Smooth muscle cell (in vitro differentiated cells): ENCODE data around the gene PGAP3. TPM values are rescaled to one million over a fixed set of nuclear protein-coding genes. Genes with fewer than 3 reads are reported as not detected.

Source experiments
- DNase-seq: peaks from one replicate; lab custom pipeline; 2025; ENCODE audit not compliant: unreplicated experiment; lab: John Stamatoyannopoulos, UW
- H2AFZ ChIP-seq: fragments of 200-600 bp; sonication (generic); 2 replicates; pipeline ENCODE4 v1.6.0; 2016; ENCODE audit warnings: antibody characterized with exemption, low read depth, mild to moderate bottlenecking
- H3F3A ChIP-seq: fragments of 200-600 bp; sonication (generic); 2 replicates; pipeline ENCODE4 v1.6.0; 2017; ENCODE audit warnings: antibody characterized with exemption, low read depth
- H3K27ac ChIP-seq: fragments of 200-600 bp; sonication (generic); 2 replicates; pipeline ENCODE4 v1.5.1; 2016; ENCODE audit warnings: low read depth, mild to moderate bottlenecking
- H3K27me3 ChIP-seq: fragments of 200-600 bp; sonication (generic); 2 replicates; pipeline ENCODE4 v1.6.1; 2016; ENCODE audit warnings: low read depth, mild to moderate bottlenecking
- H3K36me3 ChIP-seq: fragments of 200-600 bp; sonication (generic); 2 replicates; pipeline ENCODE4 v1.5.1; 2016; ENCODE audit warnings: low read depth
- H3K4me1 ChIP-seq: fragments of 200-600 bp; sonication (generic); 2 replicates; pipeline ENCODE4 v1.5.1; 2016; ENCODE audit warnings: low read depth
- H3K4me2 ChIP-seq: fragments of 200-600 bp; sonication (generic); 2 replicates; pipeline ENCODE4 v1.6.0; 2016; ENCODE audit warnings: mild to moderate bottlenecking
- H3K4me3 ChIP-seq: fragments of 200-600 bp; sonication (generic); 2 replicates; pipeline ENCODE4 v1.5.1; 2016; ENCODE audit warnings: mild to moderate bottlenecking
- H3K79me2 ChIP-seq: fragments of 200-600 bp; sonication (generic); 2 replicates; pipeline ENCODE4 v1.6.0; 2016; ENCODE audit warnings: low read depth, mild to moderate bottlenecking
- H3K9ac ChIP-seq: fragments of 200-600 bp; sonication (generic); 2 replicates; pipeline ENCODE4 v1.6.0; 2016; ENCODE audit warnings: low read depth
- H3K9me3 ChIP-seq: fragments of 200-600 bp; sonication (generic); replicated peaks from 2 replicates; pipeline ENCODE4 v1.5.1; 2016; ENCODE audit warnings: low read depth
- H4K20me1 ChIP-seq: fragments of 200-600 bp; sonication (generic); 2 replicates; pipeline ENCODE4 v1.6.0; 2016; ENCODE audit warnings: low read depth
- WGBS: methylation state at CpG from one replicate; pipeline ENCODE4 v1.1.7; 2016; ENCODE audit warnings: low lambda C conversion rate; 5-methylcytosine and 5-hydroxymethylcytosine counted together
- polyA plus RNA-seq: library from polyadenylated mRNA; unstranded; fragments of >200 nt; fragmentation: Nextera tagmentation; extraction: Ambion mirVana; gene quantifications from 2 replicates; pipeline ENCODE4 v1.2.1, GENCODE V29; 2016
- total RNA-seq: library from RNA; depleted of rRNA; stranded (reverse); fragments of >200 nt; gene quantifications from 2 replicates; pipeline ENCODE4 v1.2.3, GENCODE V29; 2014
- TF ChIP-seq, protein P1 (sequence below): fragments of 200-600 bp; sonication (generic); IDR thresholded peaks from 2 replicates; pipeline ENCODE4 v1.5.1; 2017; ENCODE audit warnings: borderline replicate concordance, mild to moderate bottlenecking, antibody characterized with exemption; ENCODE audit not compliant: insufficient read depth, poor library complexity, severe bottlenecking

Gene PGAP3
- total and polyA plus RNA-seq, 2 experiments from 2014 or later = 19.1 to 19.4 TPM

DNA sequence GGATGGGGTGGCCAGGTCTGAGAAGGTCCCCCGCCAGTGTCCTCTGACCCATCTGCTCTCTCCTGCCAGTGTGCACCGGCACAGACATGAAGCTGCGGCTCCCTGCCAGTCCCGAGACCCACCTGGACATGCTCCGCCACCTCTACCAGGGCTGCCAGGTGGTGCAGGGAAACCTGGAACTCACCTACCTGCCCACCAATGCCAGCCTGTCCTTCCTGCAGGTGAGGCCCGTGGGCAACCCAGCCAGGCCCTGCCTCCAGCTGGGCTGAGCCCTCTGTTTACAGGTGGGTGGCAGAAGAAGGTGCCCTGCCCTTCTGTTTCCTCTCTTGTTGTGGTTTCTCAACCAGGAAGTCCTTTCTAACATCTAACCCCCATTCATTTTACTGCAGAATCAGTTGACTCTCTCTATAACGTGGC is 19.1 kb upstream of the PGAP3 start:
- 95% methylated on average over 7 of the region's 7 CpGs for WGBS
- TF ChIP-seq, protein P1, sequence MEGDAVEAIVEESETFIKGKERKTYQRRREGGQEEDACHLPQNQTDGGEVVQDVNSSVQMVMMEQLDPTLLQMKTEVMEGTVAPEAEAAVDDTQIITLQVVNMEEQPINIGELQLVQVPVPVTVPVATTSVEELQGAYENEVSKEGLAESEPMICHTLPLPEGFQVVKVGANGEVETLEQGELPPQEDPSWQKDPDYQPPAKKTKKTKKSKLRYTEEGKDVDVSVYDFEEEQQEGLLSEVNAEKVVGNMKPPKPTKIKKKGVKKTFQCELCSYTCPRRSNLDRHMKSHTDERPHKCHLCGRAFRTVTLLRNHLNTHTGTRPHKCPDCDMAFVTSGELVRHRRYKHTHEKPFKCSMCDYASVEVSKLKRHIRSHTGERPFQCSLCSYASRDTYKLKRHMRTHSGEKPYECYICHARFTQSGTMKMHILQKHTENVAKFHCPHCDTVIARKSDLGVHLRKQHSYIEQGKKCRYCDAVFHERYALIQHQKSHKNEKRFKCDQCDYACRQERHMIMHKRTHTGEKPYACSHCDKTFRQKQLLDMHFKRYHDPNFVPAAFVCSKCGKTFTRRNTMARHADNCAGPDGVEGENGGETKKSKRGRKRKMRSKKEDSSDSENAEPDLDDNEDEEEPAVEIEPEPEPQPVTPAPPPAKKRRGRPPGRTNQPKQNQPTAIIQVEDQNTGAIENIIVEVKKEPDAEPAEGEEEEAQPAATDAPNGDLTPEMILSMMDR = no peak
- Histone ChIP-seq H3K9ac (no peak overlapping the region), H3K4me1 (peaks cover 19% of the 10 kb centered on the region), H4K20me1 (peaks cover 52% of the 10 kb centered on the region), H3K79me2 (peaks cover 18% of the 10 kb centered on the region), H3K9me3 (no peaks in the 10 kb centered on the region), H2AFZ (no peak overlapping the region), H3F3A (no peaks in the 10 kb centered on the region), H3K4me2 (no peak overlapping the region), H3K36me3 (no peaks in the 10 kb centered on the region), H3K27ac (no peak overlapping the region), H3K4me3 (no peak overlapping the region), H3K27me3 (no peaks in the 10 kb centered on the region)
- DNase-seq = no peak

DNA sequence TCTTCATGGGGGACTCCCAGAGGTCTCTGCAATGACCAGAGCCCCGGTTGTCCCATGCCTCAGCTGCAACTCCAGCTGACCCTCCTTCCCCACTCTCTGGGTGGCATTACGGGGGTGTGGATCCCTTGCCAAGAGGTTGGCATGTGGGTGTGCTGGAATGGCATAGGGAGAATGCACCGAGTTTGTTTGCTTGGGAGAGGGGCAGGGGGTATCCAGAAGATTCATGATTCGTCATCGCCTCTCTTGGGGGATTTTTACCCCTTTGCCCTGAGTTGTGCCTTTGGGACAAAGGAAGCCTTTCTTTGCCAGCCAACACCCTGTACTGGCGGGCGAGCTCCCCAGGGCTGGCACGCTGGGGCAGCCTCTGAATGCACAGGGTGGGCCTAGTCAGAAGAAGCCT is 18.5 kb upstream of the PGAP3 start:
- H3K27ac ChIP-seq = no peak overlapping the region
- H2AFZ ChIP-seq = no peak overlapping the region
- H3F3A ChIP-seq = no peaks in the 10 kb centered on the region
- WGBS = 94% methylated on average over 8 of the region's 8 CpGs
- H3K27me3 ChIP-seq = no peaks in the 10 kb centered on the region
- no peaks in the 10 kb centered on the region for H3K36me3 ChIP-seq
- H3K9ac ChIP-seq = no peak overlapping the region
- peaks cover 22% of the 10 kb centered on the region for H3K79me2 ChIP-seq
- no peak overlapping the region for H3K4me2 ChIP-seq
- peaks cover 57% of the 10 kb centered on the region for H4K20me1 ChIP-seq
- no peak overlapping the region for H3K4me3 ChIP-seq
- peaks cover 21% of the 10 kb centered on the region for H3K4me1 ChIP-seq
- DNase-seq = no peak
- TF ChIP-seq, protein P1 = no peak
- no peaks in the 10 kb centered on the region for H3K9me3 ChIP-seq

DNA sequence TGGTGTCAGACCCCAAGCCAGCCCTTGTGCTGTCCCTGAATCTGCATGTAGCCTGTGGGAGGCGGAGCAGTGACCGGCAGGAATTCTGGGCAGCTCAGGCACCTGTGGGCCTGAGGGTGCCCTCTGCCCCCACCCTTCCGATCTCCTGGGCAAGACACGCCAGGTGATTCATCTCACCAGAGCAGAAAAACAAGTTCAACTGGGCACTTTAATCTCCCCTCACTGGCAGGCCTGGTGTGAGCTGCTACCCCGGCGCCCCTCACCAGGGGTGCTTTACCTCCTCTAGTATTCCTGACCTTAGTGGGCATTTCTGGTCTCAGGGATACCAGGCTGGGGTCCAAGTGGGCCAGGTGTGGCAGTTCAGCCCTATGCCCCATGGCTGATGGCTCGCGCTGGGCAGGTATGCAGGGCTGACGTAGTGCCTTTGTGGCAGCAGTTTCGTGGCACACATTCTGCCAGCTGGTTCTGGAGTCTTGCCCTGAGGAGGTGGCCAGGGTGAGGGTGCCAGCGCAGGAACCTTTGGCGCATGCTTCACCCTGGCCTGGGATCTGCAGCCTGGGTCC is 18.0 kb upstream of the PGAP3 start:
- no peaks in the 10 kb centered on the region for H3K36me3 ChIP-seq
- WGBS = 89% methylated on average over 12 of the region's 12 CpGs
- TF ChIP-seq, protein P1 = no peak
- no peaks in the 10 kb centered on the region for H3K27me3 ChIP-seq
- no peak overlapping the region for H2AFZ ChIP-seq
- no peak overlapping the region for H3K9ac ChIP-seq
- no peak for DNase-seq
- no peaks in the 10 kb centered on the region for H3K9me3 ChIP-seq
- peaks cover 27% of the 10 kb centered on the region for H3K79me2 ChIP-seq
- H4K20me1 ChIP-seq = peaks cover 62% of the 10 kb centered on the region
- no peak overlapping the region for H3K27ac ChIP-seq
- no peak overlapping the region for H3K4me2 ChIP-seq
- H3F3A ChIP-seq = no peaks in the 10 kb centered on the region
- peaks cover 26% of the 10 kb centered on the region for H3K4me1 ChIP-seq
- H3K4me3 ChIP-seq = no peak overlapping the region

DNA sequence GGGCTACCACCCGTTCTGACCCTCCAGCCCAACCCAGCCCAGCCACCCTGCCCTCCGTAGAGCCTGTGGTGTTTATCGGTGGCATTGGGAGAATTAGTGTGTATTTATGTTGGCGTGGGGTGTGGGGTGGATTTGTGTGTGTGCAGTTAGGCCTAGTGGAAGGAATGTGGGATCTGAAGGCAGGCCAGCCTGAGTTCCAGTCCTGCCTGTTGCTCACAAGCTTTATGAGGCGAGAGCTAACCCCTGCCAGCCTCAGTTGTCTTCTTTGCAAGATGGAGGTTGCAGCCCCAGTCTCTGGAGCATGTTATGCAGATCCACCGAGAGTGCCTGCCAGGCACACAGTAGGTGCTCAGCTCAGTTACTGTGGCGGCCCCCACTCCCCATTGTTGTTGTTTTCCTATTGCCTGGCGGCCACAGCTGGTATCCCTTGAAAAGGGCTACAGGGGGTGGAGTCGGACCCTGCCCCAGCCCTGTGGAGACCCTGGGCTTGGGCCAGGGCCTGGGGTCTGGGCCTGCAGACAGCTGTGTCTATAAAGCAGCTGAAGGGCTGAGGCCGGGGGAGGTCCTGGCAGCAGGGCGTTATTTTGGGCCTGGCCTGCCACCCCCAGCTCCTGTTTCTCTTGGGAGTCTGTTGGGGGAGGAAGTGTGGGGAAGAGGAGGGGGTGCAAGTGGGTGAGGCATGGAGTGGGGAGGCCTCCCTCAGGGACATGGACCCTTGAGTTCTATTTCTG is 17.1 kb upstream of the PGAP3 start:
- Histone ChIP-seq H3F3A (no peaks in the 10 kb centered on the region), H2AFZ (no peak overlapping the region), H3K4me2 (no peak overlapping the region), H3K27ac (no peak overlapping the region), H3K4me1 (peaks cover 27% of the 10 kb centered on the region), H3K9me3 (no peaks in the 10 kb centered on the region), H3K9ac (no peak overlapping the region), H4K20me1 (peaks cover 60% of the 10 kb centered on the region), H3K79me2 (peaks cover 34% of the 10 kb centered on the region), H3K36me3 (no peaks in the 10 kb centered on the region), H3K4me3 (no peak overlapping the region), H3K27me3 (no peaks in the 10 kb centered on the region)
- WGBS = 84% methylated on average over 11 of the region's 11 CpGs
- DNase-seq = no peak
- TF ChIP-seq, protein P1 = peak; percentile 26
